GM18868 (cell line): ENCODE results near the gene SHISA5.
A peak's percentile ranks its signal among the peaks of the same experiment; 100 is the strongest.
"Not testable (repeated sequence)": the region's sequence is repeated elsewhere in the genome, so short reads cannot be mapped to it uniquely, and the experiment has no call there.

Source experiments
- ATAC-seq: cut with Tn5 transposase; IDR thresholded peaks from one replicate; pipeline ENCODE4 v1.9.1; 2021; ENCODE audit warnings: mild to moderate bottlenecking, moderate library complexity; ENCODE audit not compliant: unreplicated experiment

Gene SHISA5

DNA sequence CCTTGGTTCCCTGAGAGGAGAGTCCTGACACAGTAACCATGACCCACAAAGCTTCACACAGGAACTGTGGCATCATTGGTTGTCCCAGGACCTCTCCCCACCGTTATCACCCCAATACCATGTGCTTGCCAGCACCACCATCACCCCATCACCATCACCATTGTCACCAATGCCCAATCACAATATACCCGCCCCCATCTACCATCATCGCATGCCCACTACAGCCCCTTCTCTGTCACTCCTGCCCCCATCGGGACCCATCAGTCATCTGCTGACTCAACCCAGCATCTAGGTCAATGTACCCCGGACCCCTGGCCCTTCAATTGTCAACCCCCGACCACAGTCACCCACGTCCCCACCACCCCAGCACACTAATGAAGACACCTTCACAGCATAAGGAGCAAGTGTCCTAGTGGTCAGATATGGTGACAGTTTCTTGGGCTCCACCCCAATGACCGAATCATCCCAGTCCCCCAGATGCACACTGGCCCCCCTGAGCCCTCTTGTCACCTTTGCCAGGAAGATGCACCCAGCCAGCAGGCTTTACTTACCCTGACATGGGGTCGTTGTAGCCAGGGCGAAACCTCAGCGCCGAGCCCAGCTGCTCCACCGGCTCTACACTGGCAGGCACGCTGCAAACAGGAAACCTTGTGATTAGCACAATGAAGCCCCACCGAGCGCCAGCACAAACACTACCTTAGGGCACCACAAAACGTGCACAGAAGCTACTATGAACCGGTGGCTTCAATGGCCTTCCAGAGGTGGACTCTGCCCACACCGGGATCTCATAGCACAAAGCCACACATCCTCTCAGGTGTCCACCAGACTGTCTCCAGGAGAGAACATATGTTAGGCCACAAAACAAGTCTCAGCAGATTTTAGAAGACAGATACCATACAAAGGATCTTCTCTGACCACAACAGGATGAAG is 25.1 kb downstream of the SHISA5 start:
- no peak for ATAC-seq

DNA sequence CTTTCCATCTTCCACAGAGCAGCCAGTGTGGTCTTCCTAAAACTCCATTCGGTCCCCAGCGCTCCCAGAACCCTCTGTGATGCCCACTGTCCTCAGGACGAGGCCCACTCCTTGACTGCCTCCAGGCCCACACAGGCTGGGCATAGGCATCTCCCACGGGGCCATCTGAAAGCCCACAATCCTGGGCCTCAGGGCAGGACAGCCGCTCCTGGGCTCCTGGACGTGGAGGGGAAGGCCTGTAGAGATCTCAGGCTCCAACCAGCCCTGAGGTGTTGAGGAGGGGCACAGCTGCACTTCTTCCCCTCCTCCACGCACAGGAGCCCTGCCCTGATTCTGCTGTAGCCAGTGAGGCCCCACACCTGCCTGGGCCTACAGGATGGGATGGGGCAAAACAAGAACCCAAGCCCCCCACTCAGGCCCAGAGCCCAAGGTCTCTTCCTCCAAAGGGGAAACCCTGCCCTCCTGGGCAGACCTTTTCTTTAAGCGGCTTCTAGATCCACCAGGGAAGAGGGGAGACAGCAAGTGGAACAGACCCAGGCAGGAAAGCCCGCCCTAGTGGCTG is 25.9 kb downstream of the SHISA5 start:
- ATAC-seq, result no peak

DNA sequence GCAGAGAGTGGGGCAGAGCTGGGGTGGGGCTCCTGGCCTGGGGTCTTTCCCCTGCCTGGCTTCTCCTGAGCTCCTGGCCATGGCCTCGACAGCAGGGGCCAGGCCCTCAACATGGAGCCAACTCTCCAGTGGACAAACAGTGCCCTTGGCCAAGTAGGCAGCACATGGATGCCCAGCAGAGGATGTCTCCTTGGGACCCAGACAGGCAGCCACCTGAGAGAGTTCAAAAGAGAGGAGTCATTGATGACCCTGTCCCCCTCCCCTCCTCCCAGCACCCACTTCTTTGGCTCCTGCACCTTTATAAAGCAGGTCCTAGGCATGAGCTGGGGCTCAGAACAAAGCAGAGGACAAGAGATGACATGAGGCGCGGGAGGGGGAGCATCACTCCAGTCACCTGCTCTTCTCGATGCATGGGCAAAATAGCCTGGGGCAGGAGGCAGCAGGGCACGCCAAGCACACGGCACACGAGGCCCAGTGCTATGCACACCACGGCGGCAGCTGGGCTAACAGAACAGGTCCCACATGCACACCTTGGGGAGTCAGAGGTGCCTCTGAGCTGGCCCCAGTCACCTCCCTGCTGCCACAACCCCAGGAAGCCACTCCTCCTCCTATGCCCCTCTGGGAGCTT is 27.4 kb downstream of the SHISA5 start:
- no peak for ATAC-seq

DNA sequence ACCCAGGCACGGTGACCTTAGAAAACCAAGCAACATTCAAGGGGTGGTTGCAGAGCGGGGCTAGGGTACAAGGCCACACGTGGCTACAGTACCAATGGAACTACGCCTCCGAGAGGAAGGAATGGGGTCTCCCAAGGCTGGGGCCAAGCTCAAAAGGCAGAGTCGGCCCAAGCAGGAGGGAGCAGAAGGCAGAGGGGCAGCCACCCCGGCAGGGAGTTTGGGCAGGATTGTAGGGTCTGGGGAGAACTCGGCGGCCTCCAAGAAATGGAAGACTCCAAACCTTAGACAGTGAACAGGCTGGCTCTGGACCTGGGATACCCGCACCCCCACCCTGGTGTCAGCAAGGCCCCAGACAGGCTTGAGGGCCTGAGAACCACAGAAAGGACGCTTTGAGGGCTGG is 28.8 kb downstream of the SHISA5 start:
- no peak for ATAC-seq

DNA sequence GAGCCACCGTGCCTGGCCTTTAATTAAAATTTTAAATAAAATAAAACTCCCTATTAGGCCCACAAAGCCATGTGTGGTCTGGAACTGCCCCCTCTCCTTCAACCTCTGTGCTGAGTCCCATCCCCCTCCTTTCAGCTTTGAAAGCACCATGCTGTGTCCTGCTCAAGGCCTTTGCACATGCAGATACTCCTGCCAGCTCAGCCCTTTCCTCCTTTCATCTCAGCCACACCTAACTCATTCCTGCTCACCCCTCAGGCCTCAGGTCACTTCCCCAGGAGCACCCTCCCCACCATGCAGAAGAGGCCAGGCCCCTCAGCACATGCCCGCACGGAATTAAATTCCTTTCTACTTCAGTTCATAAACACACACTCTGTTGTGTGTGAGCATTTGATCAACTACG is 29.4 kb downstream of the SHISA5 start:
- ATAC-seq, result no peak

GRCh38 chr3:48474031-48474430 is 29.9 kb downstream of the SHISA5 start:
- ATAC-seq, result not testable (repeated sequence)

DNA sequence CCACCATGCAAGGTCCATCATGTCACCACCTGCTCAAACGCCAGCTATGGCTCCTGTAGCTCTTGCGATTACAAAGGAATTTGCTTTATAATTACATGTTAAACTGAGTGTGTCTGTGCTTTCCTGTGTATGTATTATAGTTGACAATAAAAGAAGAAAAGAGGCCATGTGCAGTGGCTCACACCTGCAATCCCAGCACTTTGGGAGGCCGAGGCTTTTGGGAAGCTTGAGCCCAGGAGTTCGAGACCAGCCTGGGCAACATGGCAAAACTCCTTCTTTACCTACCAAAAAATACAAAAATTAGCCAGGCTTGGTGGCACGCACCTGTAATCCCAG is 30.4 kb downstream of the SHISA5 start:
- no peak for ATAC-seq

DNA sequence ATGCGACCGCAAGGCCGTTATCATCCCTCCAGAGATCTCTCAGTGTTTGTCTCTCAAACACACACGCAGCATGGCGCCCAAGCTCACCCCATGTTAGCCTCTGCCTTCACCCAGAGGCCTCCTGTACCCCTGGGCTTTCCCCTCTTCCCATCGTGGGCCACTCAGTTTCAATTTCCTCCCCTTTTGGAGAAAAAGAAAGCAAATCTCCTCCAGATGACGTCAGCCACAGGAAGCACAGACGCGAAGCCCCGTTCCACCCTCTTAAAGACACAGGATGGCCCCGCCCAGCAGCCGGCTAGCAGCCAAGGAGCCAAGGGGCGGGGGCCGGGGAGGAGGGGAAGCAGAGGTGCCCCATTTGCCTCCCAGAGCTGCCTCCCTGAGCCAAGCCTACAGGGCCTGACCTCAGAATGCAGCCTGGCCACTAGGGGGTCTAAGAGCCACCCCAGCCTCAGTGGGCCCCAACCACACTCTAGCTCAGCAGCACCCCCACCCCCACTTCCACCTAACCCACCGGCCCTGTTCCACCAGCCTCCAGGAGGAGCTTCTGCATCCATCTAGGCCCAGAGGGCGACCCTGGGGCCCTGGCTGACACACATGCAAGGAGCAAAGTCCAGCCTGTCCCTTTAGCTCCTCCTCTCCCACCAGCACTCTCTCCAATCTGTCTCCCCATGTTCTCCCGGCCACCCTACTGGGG is 30.9 kb downstream of the SHISA5 start:
- peak; percentile 85 for ATAC-seq

DNA sequence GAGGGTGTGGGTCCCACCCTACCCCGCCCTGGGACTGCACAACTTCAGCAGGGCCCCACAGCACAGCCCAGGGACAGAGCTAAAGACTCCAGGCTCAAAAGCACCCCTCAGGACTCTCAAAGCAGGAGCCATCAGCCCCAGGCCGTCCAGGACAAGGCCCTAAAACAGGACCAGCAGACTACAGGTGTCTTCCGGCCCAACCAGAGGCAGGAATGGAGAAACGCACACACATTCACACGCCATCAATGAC is 31.4 kb downstream of the SHISA5 start:
- peak; percentile 16 for ATAC-seq

GRCh38 chr3:48470286-48470685 is 33.7 kb downstream of the SHISA5 start:
- no peak for ATAC-seq

DNA sequence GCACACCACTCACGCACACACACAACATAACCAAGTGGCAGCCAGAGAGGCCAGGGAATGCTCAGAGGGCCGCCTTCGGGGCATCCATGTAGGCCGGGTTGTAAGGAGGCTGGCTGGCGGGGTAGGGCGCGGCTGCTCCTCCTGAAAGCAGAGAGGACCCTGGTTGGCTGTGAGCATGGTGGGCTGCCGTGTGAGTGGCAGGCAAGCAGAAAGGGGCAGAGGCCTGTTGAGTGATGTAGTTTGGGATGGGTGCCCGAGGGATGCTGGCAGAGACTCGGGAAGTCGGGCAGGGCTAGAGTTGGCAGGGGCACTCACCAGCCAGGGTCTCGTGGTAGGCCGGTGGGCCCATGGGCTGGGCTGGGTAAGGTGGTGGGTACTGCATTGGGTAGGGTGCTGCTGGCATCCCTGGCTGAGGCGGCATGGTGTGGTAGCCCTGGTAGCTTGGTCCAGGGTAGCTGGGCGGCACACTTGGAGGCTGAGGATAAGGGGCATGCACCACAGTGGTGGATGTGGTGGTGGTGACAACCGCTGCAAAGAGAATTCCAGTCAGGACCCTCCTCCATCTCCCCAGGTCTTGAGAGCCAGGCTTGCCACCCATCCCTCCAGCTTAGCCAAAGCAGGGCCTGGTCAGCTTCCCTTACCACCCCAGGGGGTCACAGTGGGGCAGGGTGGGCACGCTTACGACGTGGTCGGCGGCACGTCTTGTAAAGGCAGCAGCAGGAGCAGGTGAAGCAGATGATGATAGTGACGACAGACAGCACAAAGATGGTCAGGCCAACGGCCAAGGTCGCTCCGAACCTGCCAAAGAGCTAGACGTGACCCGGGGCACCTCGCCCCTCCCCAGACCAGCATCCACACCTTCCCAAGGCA is 34.7 kb downstream of the SHISA5 start:
- no peak for ATAC-seq

DNA sequence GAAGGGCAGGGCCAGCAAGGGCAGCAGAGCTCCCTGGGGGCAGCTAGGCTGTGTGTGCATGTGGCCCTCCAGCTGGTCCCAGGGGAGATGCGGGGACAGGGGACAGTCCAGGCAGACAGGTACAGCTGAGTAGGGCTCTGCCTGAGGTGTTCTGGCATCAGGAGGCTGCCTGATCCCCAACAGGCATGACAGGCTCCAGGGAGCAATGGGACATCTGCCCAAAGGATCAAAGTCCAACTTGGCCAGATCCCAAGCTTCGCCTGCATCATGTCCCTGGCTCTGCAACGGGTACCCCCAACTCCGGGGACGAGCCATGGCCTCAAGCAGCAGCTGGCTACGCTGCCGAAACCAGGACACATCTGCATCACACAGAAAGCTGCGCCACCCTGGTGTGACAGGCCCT is 35.6 kb downstream of the SHISA5 start:
- ATAC-seq, result no peak

DNA sequence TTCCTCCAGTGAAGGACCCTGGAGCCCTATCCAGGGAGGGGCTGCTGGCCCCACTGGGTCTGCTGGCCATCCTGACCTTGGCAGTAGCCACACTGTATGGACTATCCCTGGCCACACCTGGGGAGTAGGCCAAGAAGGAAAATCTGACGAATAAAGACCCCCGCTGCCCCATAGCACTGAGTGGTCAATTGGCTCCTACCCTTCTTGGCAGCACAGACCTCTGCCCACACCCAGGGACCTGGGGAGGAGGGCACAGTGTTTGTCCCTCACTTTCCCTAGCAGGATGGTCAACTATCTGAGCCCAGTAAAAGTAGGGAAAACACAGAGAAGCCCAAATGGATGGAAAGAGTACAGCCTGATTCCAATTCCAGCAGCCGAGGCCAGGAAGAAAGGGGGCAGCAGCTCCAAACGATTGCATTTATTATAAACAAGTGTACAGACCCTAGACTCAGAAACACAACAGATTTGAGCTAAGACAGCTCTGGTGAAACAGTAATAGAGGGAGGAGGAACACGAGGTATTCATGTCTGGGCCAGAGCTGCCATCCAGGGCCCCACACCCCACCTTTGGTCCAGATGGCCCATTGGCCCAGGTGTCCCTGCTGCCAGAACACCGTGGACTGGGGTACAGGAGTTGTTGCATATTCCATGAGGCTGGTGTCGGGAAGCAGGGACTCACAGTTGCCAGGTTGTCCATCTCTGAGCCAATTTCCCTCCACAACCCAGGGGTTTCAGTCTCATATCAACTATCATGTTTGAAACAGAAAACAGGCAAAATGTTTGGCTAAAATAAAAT is 36.3 kb downstream of the SHISA5 start:
- ATAC-seq, result no peak

- no peak for ATAC-seq
These were observed 36.9 kb downstream of the SHISA5 start for GRCh38 chr3:48467110-48467454.

GRCh38 chr3:48466386-48467109 is 37.4 kb downstream of the SHISA5 start:
- ATAC-seq, result no peak

DNA sequence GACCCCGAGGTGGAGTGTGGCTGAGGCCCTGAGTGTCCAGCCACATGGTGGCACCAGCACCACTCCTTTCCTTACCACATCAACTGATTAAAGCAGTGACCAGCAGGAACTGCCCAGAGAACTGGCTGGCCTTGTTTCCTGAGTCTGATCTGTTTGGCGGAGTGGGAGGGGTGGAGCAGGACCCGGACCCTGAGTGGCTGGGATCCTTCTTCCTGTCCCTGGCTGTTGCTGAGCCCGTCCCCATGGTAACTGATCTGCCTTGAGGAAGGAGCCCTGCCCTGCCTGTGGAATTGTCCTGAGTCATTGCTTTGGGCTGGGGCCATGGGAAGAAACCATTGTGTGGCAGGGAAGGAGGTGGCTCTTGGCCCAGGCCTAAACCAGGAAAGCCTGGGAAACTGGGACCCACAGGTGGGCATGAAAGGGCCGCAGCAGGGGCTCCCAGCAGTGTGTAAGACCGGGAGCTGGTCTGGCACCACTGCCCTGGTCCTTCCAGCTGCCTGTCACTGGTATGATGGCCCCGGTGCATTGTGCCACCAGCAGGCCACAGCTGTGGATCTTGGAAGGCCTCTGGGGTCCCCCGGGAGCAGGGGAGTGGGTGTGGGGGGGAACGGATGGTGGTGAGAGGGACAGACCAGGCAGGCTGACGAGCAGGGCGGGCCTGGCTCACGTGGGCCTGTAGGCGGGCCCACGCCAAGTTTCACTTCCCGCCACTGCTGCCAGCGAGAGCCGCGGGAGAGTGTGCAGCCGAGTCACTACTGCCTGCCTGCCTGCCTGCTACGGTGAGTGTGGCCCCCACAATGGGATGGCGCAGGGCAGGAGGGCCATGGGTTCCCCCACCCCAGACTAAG is 38.2 kb downstream of the SHISA5 start:
- ATAC-seq, result peak; percentile 93

DNA sequence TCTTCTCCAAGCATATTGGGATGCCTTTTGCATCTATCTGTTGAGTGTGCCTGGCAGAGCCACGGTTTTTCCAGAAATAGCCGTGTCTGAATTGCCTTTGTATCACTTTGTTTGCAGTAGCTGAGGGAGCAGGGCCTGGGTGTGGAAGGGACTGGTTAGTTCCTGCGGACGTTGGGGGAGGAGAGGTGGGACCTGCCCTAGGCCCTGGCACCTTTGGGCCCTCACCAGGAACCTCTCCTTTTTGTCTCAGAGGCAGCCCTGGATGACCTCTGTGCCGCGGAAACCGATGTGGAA is 38.8 kb downstream of the SHISA5 start:
- ATAC-seq, result no peak

DNA sequence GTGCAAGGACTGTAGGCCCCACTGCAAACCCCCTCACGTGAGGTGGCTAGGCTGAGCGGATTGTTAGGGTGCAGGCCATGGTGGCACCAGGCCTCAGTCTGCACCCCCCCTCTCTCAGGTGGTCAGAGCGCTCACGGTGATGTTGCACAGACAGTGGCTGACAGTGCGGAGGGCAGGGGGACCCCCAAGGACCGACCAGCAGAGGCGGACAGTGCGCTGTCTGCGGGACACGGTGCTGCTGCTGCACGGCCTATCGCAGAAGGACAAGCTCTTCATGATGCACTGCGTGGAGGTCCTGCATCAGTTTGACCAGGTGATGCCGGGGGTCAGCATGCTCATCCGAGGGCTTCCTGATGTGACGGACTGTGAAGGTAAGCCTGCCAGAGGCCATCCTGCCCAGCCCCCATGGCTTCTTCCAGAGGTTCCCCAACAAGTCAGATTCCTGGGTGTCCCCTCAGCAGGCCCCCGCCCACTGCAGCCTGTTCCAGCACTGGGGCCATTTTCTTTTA is 39.2 kb downstream of the SHISA5 start:
- ATAC-seq, result no peak

- ATAC-seq, result no peak
These were observed 40.3 kb downstream of the SHISA5 start for GRCh38 chr3:48463703-48464102.
